Measurements from ENCODE around the gene ATAD2B.

DNA sequence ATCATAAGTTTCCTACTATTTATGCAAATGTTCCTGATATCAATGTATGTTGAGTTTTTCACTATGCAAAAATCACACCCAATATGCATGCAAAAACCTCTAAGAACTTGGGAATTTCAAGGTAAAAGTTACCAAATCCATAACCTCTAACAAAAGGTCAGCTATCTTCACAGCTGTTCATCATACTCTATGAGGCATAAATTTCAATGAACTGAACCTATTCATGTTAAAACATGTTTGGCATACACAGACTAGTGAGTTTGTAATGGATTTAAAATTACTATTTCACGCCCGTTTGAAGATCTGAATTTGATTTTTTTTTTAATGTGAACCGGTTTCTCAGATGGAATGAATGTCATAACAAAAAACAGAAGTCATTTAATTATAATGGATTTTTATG, 100.2 kb downstream of the ATAD2B start:
- TF ChIP-seq, protein P1, sequence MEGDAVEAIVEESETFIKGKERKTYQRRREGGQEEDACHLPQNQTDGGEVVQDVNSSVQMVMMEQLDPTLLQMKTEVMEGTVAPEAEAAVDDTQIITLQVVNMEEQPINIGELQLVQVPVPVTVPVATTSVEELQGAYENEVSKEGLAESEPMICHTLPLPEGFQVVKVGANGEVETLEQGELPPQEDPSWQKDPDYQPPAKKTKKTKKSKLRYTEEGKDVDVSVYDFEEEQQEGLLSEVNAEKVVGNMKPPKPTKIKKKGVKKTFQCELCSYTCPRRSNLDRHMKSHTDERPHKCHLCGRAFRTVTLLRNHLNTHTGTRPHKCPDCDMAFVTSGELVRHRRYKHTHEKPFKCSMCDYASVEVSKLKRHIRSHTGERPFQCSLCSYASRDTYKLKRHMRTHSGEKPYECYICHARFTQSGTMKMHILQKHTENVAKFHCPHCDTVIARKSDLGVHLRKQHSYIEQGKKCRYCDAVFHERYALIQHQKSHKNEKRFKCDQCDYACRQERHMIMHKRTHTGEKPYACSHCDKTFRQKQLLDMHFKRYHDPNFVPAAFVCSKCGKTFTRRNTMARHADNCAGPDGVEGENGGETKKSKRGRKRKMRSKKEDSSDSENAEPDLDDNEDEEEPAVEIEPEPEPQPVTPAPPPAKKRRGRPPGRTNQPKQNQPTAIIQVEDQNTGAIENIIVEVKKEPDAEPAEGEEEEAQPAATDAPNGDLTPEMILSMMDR (conservative IDR thresholded peaks at IDR 0.05; ENCODE audit: low read depth, low read length): no peak
- TF ChIP-seq EZH2 (IDR thresholded peaks at IDR 0.05; ENCODE audit: borderline replicate concordance, low read depth, low read length, poor library complexity, severe bottlenecking): no peak

All from A673 (cell line).